ENCODE measurements around the gene PLXNC1. TPM values are rescaled to one million over a fixed set of nuclear protein-coding genes. Genes with fewer than 3 reads are reported as not detected.

Gene PLXNC1
- total and polyA plus RNA-seq, 7 donors, result 1.2 to 10.2 (median 4.3) TPM

GRCh38 chr12:94100990-94101737, 47.2 kb upstream of the PLXNC1 start:
- intact Hi-C loops (cut with DNase I), result loop anchor here (1.0 to 10.0 kb wide), 5 partner anchors 334 to 1106 kb away; partner anchors contain the start of gene CRADD
- Histone ChIP-seq H3K27ac (peak overlapping the region in 2 of 4 donors; percentile 67 to 80), H3K9me3 (no peaks in the 10 kb centered on the region), H3K4me3 (peak overlapping the region; percentile 37 to 70 (median 63)), H3K36me3 (no peaks in the 10 kb centered on the region), H3K4me1 (peaks cover 0 to 16% (median 14%) of the 10 kb centered on the region in 4 donors), H3K27me3 (no peaks in the 10 kb centered on the region)
- TF ChIP-seq POLR2AphosphoS5 (IDR thresholded peaks at IDR 0.05), result no peak
- no peak for TF ChIP-seq POLR2A (IDR thresholded peaks at IDR 0.05)
- peak; percentile 90 to 93 (median 92) for TF ChIP-seq CTCF (IDR thresholded peaks at IDR 0.05)
- no peak for TF ChIP-seq EP300 (IDR thresholded peaks at IDR 0.05)
- 20 to 29% methylated on average over 38 of the region's 38 CpGs for WGBS, 2 donors
- DNase-seq, result peak; percentile 88

GRCh38 chr12:94101738-94102660, 46.4 kb upstream of the PLXNC1 start:
- no peaks in the 10 kb centered on the region for H3K9me3 ChIP-seq
- WGBS, 2 donors, result 1 to 2% methylated on average over 50 of the region's 50 CpGs
- H3K4me1 ChIP-seq, result peaks cover 0 to 16% (median 14%) of the 10 kb centered on the region in 4 donors
- peak; percentile 93 for DNase-seq
- H3K27me3 ChIP-seq, result no peaks in the 10 kb centered on the region
- H3K4me3 ChIP-seq, result peak overlapping the region; percentile 37 to 70 (median 63)
- intact Hi-C loops (cut with DNase I), result loop anchor here (1.0 to 10.0 kb wide), 6 partner anchors 335 to 1107 kb away; partner anchors contain the start of gene CRADD
- TF ChIP-seq POLR2A (IDR thresholded peaks at IDR 0.05) (no peak), POLR2AphosphoS5 (IDR thresholded peaks at IDR 0.05) (peak in 2 of 4 donors; percentile 27 to 42), CTCF (IDR thresholded peaks at IDR 0.05) (peak; percentile 60 to 79 (median 73)), EP300 (IDR thresholded peaks at IDR 0.05) (no peak)
- no peaks in the 10 kb centered on the region for H3K36me3 ChIP-seq
- peak overlapping the region; percentile 44 to 80 (median 62) for H3K27ac ChIP-seq

GRCh38 chr12:94103986-94104385, 44.4 kb upstream of the PLXNC1 start:
- WGBS, 2 donors, result 13 to 67% methylated on average over 4 of the region's 4 CpGs

More at GRCh38 chr12:94103986-94104385, 44.4 kb upstream of the PLXNC1 start:
- TF ChIP-seq POLR2AphosphoS5 (IDR thresholded peaks at IDR 0.05), result no peak
- no peak for TF ChIP-seq CTCF (IDR thresholded peaks at IDR 0.05)
- no peak for TF ChIP-seq EP300 (IDR thresholded peaks at IDR 0.05)
- TF ChIP-seq POLR2A (IDR thresholded peaks at IDR 0.05), result no peak
- intact Hi-C loops (cut with DNase I), result loop anchor here (5.0 to 10.0 kb wide), 4 partner anchors 337 to 1109 kb away; partner anchors contain the start of gene CRADD
- H3K4me1 ChIP-seq, result peaks cover 0 to 16% (median 14%) of the 10 kb centered on the region in 4 donors
- no peaks in the 10 kb centered on the region for H3K9me3 ChIP-seq
- H3K4me3 ChIP-seq, result no peak overlapping the region
- no peaks in the 10 kb centered on the region for H3K36me3 ChIP-seq
- no peak overlapping the region for H3K27ac ChIP-seq
- H3K27me3 ChIP-seq, result no peaks in the 10 kb centered on the region
- DNase-seq, result no peak
